GM10847 (cell line): ENCODE results near the gene ENOX1.

ENCODE experiments used
- POLR2A ChIP-seq: IDR thresholded peaks from 2 replicates; pipeline ENCODE4 v1.6.1; 2011; ENCODE audit not compliant: insufficient read length; ENCODE audit errors: extremely low read depth

The ENOX1 gene

DNA sequence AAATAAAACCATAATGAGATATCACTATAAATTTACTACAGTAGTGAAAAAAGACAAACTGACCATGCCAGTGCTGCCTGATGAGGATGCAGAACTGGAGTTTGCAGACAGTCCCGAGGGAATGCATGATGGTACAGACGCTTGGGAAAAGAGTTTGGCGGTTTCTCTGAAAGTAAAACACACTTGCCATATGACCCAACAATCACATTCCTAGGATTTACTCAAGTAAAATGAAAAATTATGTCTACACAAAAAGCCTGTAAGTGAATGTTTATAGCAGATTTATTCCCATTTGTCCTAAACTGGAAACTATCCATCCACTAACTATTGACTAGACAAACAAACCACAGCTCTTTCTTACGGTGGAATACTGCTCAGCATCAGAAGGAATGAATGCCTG, 492.4 kb downstream of the ENOX1 start:
- TF ChIP-seq POLR2A = no peak

DNA sequence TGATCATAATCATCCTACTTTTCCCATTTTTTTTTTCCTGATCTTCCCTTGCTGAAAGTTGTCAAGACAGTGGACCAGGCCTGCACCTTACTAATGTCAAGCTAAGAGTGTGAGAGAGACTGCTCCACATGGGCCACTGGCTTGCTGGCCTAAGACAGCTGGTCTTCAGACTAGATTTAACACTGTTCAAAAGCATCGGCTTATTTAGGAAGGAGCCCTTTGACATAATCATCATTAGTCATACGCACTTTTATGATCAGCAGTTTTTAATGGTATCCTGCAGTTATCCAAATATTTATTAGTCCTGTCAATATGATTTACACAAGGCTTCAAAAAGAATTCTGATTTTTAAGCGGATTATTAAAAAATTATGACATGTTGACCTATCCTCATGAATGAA, 492.8 kb downstream of the ENOX1 start:
- TF ChIP-seq POLR2A = no peak

DNA sequence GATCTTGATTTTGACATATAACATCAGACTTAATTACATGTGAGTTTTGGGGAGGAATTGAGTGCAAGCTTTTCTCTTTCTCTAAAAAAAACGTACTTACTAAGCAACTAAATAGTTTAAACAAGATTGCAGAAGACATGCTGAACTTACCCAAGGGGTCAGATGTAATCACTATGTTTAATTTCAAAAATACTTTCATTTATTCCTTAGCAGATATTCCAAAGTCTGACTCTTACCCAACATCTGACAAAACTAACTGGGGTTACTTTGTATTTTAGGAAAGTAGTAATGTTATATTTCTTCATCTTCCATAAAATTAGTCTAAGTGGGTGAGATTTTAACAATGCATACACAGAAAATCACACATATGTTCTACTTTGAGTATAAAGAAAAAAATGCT, 493.2 kb downstream of the ENOX1 start:
- no peak for TF ChIP-seq POLR2A

DNA sequence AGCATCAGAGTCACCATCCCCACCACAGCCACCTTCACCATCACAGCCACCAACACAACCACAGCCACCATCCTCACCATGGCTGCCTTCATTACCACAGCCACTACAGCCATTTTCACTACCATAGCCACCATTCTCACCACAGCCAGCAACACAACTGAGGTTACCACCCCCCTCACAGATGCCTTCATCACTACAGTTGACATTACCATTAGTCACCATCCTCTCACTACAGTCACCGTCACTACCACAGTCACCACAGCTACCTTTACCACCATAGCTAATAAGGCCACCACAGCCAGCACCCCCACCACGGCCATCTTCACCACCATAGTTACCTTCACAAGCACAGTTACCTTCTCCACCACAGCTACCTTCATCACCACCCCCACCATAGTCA, 493.8 kb downstream of the ENOX1 start:
- no peak for TF ChIP-seq POLR2A

DNA sequence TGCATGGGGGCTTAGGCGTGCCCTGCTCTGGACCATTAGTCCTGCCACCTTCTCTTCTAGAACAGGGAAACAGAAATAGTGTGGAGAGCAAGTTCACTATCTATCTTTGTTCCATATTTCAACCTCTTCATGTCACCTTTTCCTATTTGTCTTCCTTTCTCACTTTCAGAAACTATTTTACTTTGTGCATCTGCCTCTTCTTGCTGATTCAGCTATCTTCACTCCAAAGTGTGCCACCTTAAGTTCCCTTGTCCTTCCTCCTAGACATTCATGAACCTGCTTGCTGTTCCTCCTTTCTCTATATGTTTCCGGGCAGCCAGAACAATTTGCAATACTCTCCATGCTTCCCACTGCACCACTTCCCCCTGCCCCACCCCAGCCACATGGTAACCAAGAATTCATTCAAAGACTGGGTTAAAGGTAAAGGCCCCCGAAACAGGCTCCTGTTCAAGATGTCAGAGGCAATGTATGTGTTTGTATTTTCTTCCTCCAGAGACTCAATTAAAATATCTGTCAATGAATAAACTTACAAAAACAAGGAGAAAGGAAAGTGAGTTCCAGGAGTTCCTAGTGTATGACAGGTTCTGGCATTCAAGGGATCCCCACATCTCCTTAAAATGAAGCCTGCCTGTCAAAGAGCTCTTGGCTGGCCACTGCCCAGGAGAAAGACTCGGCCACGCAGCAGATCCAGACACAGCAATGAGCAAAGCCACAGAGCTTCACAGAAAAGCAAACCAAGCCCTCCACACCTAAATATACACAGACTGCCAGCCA, 495.3 kb downstream of the ENOX1 start:
- TF ChIP-seq POLR2A = no peak

DNA sequence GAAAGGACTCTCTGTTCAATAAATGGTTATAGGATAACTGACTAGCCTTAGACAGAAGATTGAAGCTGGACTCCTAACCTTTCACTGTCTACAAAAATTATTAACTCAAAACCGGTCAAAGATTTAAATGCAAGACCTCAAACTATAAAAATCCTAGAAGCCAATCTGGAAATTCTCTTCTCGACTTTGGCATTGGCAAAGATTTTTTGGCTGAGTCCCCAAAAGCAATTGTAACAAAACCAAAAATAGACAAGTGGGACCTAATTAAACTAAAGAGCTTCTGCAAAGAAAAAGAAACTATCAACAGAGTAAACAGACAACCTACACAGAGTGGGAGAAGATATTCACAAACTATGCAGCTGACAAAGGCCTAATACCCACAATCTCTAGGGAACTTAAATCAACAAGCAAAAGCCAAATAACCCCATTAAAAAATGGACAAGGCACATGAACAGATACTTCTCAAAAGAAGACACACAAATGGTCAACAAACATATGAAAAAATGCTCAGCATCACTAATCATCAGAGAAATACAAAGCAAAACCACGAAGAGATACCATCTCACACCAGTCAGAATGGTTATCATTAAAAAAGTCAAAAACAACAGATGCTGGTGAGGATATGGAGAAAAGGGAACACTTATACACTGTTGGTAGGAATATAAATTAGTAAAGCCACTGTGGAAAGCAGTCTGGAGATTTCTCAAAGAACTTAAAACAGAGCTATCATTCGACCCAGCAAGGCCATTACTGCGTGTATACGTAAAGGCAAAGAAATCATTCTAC, 497.1 kb downstream of the ENOX1 start:
- TF ChIP-seq POLR2A = no peak

DNA sequence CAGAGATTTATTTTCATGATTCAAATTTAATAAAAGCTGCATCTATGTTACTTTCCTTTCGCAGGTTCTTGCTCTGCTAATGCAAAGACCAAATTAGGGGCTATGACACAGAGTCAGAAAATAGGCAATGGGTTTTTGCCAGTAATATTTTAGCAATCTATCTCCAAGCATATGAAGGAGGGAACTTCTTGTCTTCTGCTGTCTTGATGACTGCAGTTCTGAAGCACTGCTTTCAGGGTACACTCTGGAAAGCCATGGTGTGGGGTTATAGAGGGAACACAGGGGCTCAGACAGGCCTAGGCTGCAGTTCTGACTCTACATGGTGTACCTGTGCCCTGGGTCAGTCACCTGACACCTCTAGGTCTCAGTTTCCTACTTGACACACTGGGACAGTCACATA, 500.0 kb downstream of the ENOX1 start:
- no peak for TF ChIP-seq POLR2A

DNA sequence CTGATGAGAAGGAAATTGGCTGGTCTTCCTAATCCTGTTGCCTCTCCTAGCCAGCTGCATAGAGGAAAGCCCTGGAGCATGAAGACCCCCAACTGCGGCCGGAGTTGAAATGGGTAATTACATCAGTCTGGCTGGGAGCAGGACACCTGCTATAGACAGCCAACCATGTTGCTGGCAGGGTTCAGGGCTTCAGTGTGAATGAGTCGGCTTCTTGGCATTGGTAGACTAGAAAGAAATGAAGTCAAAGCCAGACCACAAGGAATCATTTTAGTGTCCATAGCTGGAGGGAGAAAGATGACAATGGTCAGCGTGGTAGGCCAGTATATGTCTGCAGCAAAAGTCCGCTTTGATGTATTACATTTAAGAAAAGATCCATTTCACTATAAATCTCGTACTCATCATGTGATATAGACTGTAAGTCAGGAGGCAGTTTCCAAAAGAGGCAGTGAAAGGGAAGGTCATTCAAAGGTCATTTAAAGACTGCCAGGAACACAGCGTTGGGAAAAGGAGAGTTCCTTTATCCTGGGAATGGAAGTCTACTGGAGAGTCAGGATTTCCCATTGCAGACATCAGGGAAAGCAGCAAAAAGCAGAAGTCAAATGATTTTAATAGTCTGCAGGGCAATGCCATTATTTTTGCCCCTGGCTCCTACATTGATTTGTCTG, 500.7 kb downstream of the ENOX1 start:
- no peak for TF ChIP-seq POLR2A

DNA sequence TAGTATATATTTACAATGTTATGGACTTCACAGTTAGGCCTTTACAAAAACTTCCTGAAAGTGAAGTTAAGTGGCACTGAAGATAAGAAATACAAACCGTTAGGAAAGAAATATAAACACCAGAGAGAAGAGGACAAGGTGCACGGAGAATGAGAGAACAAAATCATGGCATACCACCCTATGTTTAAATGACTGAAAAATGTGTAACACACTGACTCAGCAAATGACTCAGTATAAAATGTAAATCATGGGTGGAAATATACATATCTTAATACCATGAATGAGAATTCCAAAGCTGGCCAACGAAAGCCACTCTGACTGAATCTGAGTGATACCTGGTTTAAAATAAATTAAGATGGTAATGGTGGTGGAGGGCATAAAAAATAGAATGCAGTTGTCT, 502.6 kb downstream of the ENOX1 start:
- TF ChIP-seq POLR2A = no peak

DNA sequence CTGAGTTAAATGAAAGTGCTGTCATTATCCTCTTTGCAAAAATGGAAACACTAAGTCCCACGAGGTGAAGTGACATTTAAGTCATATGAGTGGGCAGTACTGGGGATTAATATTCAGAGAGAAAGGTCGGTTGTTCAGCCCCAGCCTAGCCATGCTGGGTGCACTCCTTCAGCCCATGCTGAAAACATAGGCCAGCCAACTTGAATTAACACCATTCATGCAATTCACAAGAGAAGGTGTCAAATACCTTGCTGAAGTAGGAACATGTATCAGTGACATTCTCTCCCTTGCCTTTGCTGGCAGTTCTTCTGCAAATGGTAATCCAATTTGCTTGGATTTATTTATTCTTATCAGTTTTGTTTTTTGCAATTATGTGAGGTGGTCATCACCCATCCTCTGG, 507.1 kb downstream of the ENOX1 start:
- TF ChIP-seq POLR2A = no peak

DNA sequence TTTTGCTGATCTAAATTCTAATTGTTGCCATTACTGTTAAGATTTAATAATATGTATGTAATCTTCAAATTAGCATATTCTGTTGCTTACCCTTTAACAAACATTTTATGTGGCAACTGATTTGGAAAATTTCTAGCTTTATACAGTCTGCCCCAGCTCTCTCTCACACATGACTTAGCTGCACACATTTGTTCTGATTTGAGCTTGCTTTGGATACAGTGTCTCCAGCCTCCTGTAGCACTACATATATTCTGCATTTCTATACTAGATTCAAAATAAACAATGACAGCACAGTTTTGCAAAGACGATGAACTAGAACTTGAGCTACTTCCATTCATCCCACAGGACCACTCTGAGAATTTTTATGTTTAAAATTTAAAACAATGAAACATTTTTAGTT, 508.6 kb downstream of the ENOX1 start:
- TF ChIP-seq POLR2A = no peak

DNA sequence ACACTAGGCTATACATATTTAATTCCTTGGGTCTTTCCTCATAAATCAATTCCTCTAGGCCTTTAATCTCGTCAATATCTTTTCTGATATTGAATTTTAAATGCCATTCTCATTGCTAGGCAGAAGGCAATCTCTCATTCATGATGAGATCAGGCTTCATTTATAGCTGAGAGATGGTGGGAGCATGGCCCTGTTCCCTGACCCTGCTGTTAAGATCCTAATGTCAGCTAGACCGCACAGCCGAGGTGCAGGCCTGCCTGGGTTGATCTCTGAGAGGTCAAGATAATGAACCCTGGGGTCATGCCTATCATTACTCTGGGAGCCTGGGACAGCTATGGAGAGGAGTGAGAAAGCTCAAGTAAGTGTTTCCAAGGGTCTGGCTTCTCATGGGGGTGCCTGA, 509.6 kb downstream of the ENOX1 start:
- TF ChIP-seq POLR2A = no peak

DNA sequence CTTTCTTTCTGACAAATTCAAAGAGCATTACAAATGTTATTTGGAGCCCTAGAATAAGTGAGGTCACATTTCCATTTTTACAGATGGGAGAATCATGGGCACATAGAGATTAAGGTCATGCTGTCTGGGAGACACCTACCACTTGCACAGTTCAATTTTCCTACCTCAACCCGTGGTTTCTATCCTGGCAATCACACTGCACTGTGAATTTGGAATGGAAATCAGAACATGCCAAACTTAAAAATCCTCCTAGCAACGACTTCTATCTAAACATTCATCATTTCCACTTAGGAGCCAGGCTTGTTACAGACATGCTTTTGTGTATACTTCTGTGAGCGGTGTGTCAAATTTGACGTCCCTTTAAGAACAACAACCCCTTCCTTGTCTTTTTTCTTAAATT, 511.9 kb downstream of the ENOX1 start:
- TF ChIP-seq POLR2A = no peak

DNA sequence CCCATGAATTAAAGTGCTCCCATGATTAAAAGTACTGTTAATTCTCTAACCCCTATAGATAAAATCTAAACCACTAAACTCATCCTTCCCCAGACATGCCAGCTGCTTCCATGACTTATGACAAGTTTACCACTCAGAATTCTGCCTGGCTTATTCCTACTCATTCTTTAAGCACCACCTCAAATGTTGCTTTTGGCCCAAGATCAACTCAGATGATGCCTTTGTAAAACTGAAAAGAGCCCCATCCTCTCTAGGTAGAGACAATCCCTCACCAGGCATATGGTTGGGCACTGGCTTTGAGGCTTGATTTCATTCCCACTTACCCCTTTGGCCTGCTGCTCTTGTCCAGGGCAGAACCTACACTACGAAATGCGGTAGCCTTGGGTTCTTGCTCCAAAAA, 513.4 kb downstream of the ENOX1 start:
- TF ChIP-seq POLR2A = no peak

DNA sequence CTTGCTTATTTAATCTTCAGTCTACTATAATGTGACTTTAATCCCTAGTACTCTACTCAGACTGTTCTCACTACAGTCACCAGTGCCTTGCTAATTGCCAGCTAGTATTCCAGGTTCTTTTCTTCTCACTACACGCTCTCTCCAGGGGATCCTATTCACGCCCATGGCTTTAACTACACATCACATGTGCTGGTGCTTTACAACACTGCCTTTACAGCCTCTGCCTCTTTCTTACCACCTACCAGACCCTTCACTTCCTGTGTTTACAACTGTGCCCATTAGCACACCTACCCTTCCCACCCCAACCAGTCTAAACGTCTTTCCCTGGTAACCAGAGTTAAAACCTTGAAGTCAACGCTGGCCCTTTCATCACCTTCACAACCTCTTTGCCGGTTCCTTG, 513.9 kb downstream of the ENOX1 start:
- TF ChIP-seq POLR2A = no peak

DNA sequence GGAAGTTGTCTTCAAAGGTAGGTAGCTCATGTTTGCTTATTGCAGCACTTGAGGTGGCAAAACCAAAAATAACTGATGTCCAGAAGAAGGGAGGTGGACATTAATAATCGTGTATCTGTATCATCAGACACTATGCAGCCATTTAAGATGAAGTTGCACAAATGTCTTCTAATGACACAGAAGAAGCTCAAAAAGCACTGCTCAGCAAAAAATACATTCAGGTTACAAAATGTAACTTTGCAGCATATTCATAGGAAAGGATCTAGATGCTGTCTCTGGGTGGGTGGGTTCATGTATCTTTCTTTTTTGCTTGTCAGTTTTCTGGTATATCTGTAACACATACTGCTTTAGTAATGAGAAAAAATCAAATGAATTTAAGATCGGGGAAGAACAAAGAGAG, 515.6 kb downstream of the ENOX1 start:
- no peak for TF ChIP-seq POLR2A
